ENCODE data around the gene GTF2H2. TPM values are rescaled to one million over a fixed set of nuclear protein-coding genes. Genes with fewer than 3 reads are reported as not detected.
"Not testable (repeated sequence)": the region's sequence is repeated elsewhere in the genome, so short reads cannot be mapped to it uniquely, and the experiment has no call there.

Gene GTF2H2
- 12.2 and 29.9 TPM in 2 replicates for total RNA-seq (2014; rRNA removed; shearing (Covaris generic))

- not testable (repeated sequence) for DNase-seq (ENCODE audit: low read depth)
These were observed at the start of gene GTF2H2 for GRCh38 chr5:71067262-71067928. GTF2H2 (minus strand) TSS chr5:71067676; CDS start chr5:71062763, 4,913 bp downstream.

GRCh38 chr5:71109730-71110275 lies 42.3 kb upstream of the GTF2H2 start:
- not testable (repeated sequence) for DNase-seq (ENCODE audit: low read depth)

GRCh38 chr5:71099996-71100395 lies 32.5 kb upstream of the GTF2H2 start:
- DNase-seq (ENCODE audit: low read depth): not testable (repeated sequence)

DNA sequence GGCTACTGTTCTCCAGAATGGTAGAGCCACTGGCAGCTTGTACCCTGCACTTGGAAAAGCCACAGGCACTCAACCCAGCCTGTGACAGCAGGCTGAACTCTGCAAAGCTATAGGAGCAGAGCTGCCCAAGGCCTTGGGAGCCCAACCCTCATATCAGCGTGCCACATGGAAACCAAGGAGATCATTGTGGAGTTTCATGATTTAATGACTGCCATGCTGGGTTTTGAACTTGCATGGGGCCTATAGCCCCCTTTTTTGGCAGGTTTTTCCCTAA lies 30.4 kb upstream of the GTF2H2 start:
- not testable (repeated sequence) for DNase-seq (ENCODE audit: low read depth)

DNA sequence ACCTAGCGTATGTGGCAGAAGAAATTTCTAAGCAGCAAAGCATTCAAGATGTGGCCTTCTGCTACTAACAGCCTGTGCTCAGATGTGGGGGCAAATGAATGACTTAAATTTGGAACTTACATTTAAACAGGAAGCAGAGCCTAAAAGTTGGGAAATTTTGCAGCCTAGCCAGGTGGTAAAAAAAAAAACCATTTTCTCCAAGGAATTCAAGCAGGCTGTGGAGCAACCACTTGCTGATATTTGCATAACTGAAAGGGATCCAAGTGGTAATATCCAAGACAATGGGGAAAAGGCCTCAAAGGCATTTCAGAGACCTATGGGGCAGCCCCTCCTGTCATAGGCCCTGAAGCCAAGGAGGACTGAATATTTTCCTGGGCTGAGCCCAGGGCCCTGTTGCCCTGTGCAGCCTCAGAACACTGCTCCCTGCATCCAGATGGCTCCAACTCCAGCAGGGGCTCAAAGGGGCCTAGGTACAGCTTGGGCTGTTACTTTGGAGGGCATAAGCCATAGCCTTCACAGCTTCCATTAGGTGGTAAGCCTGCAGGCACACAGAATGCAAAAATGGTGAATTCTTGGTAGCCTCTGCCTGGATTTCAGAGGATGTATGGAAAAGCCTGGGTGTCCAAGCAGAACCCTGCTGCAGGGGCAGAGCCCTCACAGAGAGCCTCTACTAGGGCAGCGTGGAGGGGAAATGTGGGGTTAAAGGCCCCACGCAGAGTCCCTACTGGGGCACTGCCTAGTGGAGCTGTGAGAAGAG lies 29.9 kb upstream of the GTF2H2 start:
- DNase-seq (ENCODE audit: low read depth): not testable (repeated sequence)

GRCh38 chr5:71089773-71090172 lies 22.3 kb upstream of the GTF2H2 start:
- not testable (repeated sequence) for DNase-seq (ENCODE audit: low read depth)

DNA sequence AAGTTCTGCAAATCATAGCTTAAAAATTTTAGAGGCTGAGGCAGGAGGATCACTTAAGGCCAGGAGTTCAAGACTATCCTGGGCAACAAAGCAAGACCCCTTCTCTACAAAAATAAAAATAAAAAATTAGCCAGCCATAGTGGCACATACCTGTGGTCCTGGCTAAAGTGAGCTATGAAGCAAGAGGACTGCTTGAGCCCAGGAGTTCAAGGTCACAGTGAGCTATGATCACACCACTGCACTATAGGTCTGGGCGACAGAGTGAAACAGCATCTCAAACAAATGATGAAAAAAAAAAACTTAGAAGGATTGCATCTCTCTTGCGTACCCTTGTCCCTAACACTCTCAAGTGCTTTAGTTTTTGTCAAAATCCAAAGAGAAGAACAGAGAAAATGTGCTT lies 21.3 kb upstream of the GTF2H2 start:
- not testable (repeated sequence) for DNase-seq (ENCODE audit: low read depth)

- not testable (repeated sequence) for DNase-seq (ENCODE audit: low read depth)
These were observed 18.7 kb upstream of the GTF2H2 start for GRCh38 chr5:71086145-71086544.

DNA sequence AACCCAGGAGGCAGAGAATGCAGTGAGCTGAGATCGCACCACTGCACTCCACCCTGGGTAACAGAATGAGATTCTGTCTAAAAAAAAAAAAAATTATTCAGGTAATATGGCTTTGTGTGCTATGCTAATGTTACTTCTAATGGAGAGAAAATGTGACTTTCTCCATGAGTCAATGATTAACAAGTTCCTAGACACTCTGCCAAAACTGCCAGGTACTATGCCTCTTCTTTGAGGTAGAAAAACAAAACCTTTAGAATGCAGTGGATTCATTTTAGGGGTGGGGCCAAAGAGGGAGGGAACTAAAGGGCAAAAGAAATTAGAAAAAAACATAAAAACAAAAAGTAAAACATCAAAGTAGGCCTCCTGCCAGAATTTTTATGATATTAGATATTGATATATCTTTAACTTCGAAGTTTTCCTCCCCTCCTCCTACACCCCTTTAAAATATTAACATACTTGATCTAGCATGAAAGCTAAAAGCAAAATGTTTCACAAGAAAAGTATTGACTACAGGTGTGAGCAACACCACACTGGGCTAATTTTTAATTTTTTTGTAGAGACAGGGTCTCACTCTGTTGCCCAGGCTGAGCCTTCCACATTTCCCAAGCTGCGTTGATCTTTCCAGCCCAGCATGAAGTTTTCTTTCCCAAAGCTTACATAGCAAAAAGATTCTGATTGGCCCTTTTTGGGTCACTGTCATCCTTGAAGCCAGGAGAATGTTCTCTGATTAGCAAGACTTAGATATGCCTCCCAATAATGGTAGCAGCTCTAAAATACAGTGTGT lies 17.0 kb upstream of the GTF2H2 start:
- not testable (repeated sequence) for DNase-seq (ENCODE audit: low read depth)

GRCh38 chr5:71082898-71083297 lies 15.4 kb upstream of the GTF2H2 start:
- not testable (repeated sequence) for DNase-seq (ENCODE audit: low read depth)

- DNase-seq (ENCODE audit: low read depth): not testable (repeated sequence)
These were observed 14.9 kb upstream of the GTF2H2 start for GRCh38 chr5:71082340-71082739.

DNA sequence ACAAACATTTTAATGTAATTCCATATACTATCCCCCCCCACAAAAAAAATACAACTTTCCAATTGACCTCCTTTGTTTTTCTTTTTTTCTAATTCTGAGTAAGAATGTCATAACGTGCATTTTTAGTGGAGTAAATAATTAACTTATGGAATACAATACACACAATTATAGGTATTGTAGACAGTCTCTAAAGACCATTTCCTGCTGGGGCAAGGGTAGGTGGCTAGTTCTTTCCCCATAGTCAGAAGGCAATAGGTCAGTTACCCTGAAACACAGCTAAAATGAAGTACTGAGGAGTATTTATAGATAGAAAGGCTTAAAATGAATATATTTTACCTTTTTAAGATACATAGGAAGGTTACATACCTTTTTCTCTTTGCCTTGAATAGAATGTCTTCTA lies 6.2 kb downstream of the GTF2H2 start:
- DNase-seq (ENCODE audit: low read depth): not testable (repeated sequence)

GRCh38 chr5:71059426-71059825 lies 8.1 kb downstream of the GTF2H2 start:
- DNase-seq (ENCODE audit: low read depth): not testable (repeated sequence)

- not testable (repeated sequence) for DNase-seq (ENCODE audit: low read depth)
These were observed 22.7 kb downstream of the GTF2H2 start for GRCh38 chr5:71044808-71045207.

DNA sequence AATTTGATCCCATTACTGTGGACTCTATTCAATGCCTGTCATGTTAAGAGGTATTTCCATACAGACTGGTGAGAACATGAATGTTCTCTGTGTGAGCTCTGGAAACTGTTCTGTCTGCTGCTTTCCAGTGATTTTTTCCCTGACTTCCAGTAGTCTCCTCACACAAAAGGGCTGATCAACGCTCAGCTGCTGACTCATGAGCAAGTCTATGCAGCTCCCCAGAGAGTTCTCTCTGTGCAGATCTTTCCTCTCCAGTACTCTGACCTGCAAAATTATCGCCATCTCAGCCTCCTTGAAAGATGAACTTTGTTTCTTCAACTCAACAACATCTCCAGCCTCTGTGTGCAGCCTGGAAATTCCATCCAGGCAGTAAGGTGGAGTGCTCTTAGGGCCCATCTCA lies 23.3 kb downstream of the GTF2H2 start:
- DNase-seq (ENCODE audit: low read depth): not testable (repeated sequence)

GRCh38 chr5:71031046-71031776 lies 36.3 kb downstream of the GTF2H2 start:
- DNase-seq (ENCODE audit: low read depth): not testable (repeated sequence)

- not testable (repeated sequence) for DNase-seq (ENCODE audit: low read depth)
These were observed 42.1 kb downstream of the GTF2H2 start, which contains the start of gene NAIP for GRCh38 chr5:71025289-71025953. NAIP (minus strand) TSS chr5:71025339; CDS start chr5:71012915, 12,424 bp downstream.

- not testable (repeated sequence) for DNase-seq (ENCODE audit: low read depth)
These were observed 46.8 kb downstream of the GTF2H2 start for GRCh38 chr5:71020643-71021042.

DNA sequence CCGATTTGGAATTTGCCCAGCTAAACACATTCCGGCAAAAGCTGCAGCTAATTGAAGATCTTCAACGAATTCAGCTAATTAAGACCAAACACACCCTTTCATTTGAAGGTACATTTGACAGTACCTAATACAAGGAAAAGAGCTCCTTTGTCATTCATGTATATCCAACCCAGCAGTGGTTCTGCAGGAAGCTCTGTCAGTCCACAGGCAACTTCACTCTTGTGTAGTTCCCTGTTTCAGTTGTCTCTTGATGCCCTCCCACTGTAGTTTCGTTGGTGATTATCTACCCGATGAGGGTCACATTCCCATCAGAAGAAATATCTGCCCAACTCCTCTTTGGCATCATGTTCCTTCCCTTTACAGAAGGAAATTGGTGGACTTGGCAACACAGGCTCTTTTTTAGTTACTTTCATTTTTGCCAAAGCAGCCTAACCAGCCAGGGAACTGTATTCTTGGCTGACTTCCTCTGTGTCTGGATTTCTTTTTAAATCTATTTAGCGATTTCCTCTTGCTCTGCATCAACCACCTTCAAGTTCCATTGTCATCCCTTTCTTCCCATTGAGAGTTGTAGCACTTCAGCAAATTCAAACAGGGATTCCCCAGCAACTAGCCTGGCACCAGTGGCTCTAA lies 49.0 kb downstream of the GTF2H2 start:
- not testable (repeated sequence) for DNase-seq (ENCODE audit: low read depth)

DNA sequence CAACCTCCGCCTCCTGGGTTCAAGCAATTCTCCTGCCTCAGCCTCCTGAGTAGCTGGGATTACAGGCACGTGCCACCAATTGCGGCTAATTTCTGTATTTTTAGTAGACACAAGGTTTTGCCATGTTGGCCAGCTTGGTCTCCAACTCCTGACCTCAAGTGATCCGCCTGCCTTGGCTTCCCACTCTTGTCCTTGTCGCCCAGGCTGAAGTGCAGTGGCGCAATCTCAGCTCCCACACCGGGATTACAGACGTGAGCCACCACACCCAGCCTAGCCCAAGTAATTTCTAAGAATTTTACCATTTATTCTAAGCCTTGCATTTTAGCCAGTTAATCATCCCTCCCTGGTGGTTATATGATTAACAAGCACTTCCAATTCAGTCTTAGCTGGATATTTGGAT lies 53.3 kb downstream of the GTF2H2 start:
- DNase-seq (ENCODE audit: low read depth): no peak
